ENCODE measurements around the gene ZSCAN31.

DNA sequence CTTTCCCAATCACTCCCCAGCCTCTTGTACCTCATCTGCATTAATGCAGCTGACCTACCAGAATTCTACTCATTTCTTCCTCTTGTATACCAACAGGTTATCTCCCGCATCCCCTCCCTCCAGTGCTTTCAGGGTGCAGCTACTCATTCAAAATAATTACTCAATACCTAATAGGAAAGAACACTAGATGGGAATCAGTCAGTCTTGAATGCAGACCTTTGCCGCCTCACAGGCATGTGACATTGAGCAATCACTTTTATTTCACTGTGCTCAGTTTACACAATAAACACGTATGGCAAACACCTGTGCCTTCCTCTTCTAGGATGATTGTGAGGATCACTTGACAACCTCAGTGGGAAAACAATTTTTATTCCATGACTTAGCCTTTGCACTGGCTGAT is 13.3 kb downstream of the ZSCAN31 start:
- TF ChIP-seq CTCF (conservative IDR thresholded peaks at IDR 0.05; ENCODE audit: low read length), result no peak
- no peak for TF ChIP-seq EZH2phosphoT487 (IDR thresholded peaks at IDR 0.05; ENCODE audit: borderline replicate concordance)
